ENCODE measurements around the gene MAML1. TPM values are rescaled to one million over a fixed set of nuclear protein-coding genes. Genes with fewer than 3 reads are reported as not detected.

MAML1 gene
- polyA plus RNA-seq, 1 donor from 2014 or later, result 6.8 TPM

GRCh38 chr5:179792612-179793467 lies 60.2 kb downstream of the MAML1 start:
- H4K20me1 ChIP-seq (ENCODE audit: insufficient read depth), result no peaks in the 10 kb centered on the region
- H3K9me3 ChIP-seq (ENCODE audit: low read length), result no peaks in the 10 kb centered on the region
- H3K4me3 ChIP-seq (ENCODE audit: low read length), result no peak overlapping the region
- H3K4me2 ChIP-seq (ENCODE audit: low read length), result no peak overlapping the region
- H3K27ac ChIP-seq (ENCODE audit: low read length), result no peak overlapping the region
- TF ChIP-seq EZH2 (IDR thresholded peaks at IDR 0.05; ENCODE audit: borderline replicate concordance, insufficient read depth, low read length, poor library complexity, severe bottlenecking) (no peak), MXI1 (conservative IDR thresholded peaks at IDR 0.05; ENCODE audit: poor library complexity, severe bottlenecking) (no peak), CTCF (IDR thresholded peaks at IDR 0.05; ENCODE audit: poor library complexity, severe bottlenecking) (no peak), SMC3 (conservative IDR thresholded peaks at IDR 0.05; ENCODE audit: poor library complexity) (no peak), TAF1 (IDR thresholded peaks at IDR 0.05; ENCODE audit: low read depth) (no peak), EP300 (conservative IDR thresholded peaks at IDR 0.05; ENCODE audit: poor library complexity, severe bottlenecking) (no peak), REST (IDR thresholded peaks at IDR 0.05; ENCODE audit: borderline replicate concordance) (no peak), RAD21 (conservative IDR thresholded peaks at IDR 0.05) (no peak), POLR2AphosphoS5 (IDR thresholded peaks at IDR 0.05) (no peak)
- no peak overlapping the region for H2AFZ ChIP-seq (ENCODE audit: low read depth, low read length)
- H3K27me3 ChIP-seq (ENCODE audit: insufficient read depth, low read depth, low read length), result no peaks in the 10 kb centered on the region
- no peaks in the 10 kb centered on the region for H3K79me2 ChIP-seq (replicated peaks; ENCODE audit: insufficient read depth, low read length)
- H3F3A ChIP-seq (ENCODE audit: insufficient read depth, low read length, poor library complexity, severe bottlenecking), result no peaks in the 10 kb centered on the region
- H3K36me3 ChIP-seq (ENCODE audit: insufficient read depth, low read length), result no peaks in the 10 kb centered on the region
- H3K9me2 ChIP-seq (ENCODE audit: insufficient read depth, low read length), result no peaks in the 10 kb centered on the region
- H3K9ac ChIP-seq (ENCODE audit: low read length), result no peak overlapping the region

- Histone ChIP-seq H3K4me3 (ENCODE audit: low read length) (no peak within 1 kb of the TSS), H3K4me2 (ENCODE audit: low read length) (no peak within 1 kb of the TSS), H2AFZ (ENCODE audit: low read depth, low read length) (no peak within 1 kb of the TSS), H3K9ac (ENCODE audit: low read length) (no peak within 1 kb of the TSS), H4K20me1 (ENCODE audit: insufficient read depth) (no peaks in the 10 kb centered on the region), H3K36me3 (ENCODE audit: insufficient read depth, low read length) (no peaks in the 10 kb centered on the region), H3K27me3 (ENCODE audit: insufficient read depth, low read depth, low read length) (no peaks in the 10 kb centered on the region), H3K79me2 (replicated peaks; ENCODE audit: insufficient read depth, low read length) (no peaks in the 10 kb centered on the region), H3K27ac (ENCODE audit: low read length) (no peak within 1 kb of the TSS), H3K9me3 (ENCODE audit: low read length) (no peaks in the 10 kb centered on the region), H3F3A (ENCODE audit: insufficient read depth, low read length, poor library complexity, severe bottlenecking) (no peaks in the 10 kb centered on the region), H3K9me2 (ENCODE audit: insufficient read depth, low read length) (no peaks in the 10 kb centered on the region)
- TF ChIP-seq POLR2AphosphoS5 (IDR thresholded peaks at IDR 0.05) (no peak), SMC3 (conservative IDR thresholded peaks at IDR 0.05; ENCODE audit: poor library complexity) (no peak), REST (IDR thresholded peaks at IDR 0.05; ENCODE audit: borderline replicate concordance) (no peak), MXI1 (conservative IDR thresholded peaks at IDR 0.05; ENCODE audit: poor library complexity, severe bottlenecking) (no peak), RAD21 (conservative IDR thresholded peaks at IDR 0.05) (no peak), EP300 (conservative IDR thresholded peaks at IDR 0.05; ENCODE audit: poor library complexity, severe bottlenecking) (no peak)
These were observed 61.0 kb downstream of the MAML1 start, which contains the start of gene LTC4S for GRCh38 chr5:179793468-179794139. TSS of gene LTC4S (plus strand) at chr5:179793986. CDS start at chr5:179794081, 95 bp downstream.

Data from neural cell (in vitro differentiated cells).